Glomerular endothelial cell (primary cell): ENCODE data around the gene SLC2A1. TPM values are rescaled to one million over a fixed set of nuclear protein-coding genes. Genes with fewer than 3 reads are reported as not detected.

ENCODE experiments used
- DNase-seq: peaks from one replicate; pipeline ENCODE4 v3.0.0-alpha.2; 2011; ENCODE audit warnings: low read depth, low spot score; ENCODE audit errors: extremely low read depth
- total RNA-seq: library from RNA; depleted of rRNA; stranded (reverse); fragments of >200 nt; gene quantifications from 2 replicates; pipeline ENCODE4 v1.2.3, GENCODE V29; 2015

SLC2A1 gene
- total RNA-seq: 126 and 197 TPM in 2 replicates

DNA sequence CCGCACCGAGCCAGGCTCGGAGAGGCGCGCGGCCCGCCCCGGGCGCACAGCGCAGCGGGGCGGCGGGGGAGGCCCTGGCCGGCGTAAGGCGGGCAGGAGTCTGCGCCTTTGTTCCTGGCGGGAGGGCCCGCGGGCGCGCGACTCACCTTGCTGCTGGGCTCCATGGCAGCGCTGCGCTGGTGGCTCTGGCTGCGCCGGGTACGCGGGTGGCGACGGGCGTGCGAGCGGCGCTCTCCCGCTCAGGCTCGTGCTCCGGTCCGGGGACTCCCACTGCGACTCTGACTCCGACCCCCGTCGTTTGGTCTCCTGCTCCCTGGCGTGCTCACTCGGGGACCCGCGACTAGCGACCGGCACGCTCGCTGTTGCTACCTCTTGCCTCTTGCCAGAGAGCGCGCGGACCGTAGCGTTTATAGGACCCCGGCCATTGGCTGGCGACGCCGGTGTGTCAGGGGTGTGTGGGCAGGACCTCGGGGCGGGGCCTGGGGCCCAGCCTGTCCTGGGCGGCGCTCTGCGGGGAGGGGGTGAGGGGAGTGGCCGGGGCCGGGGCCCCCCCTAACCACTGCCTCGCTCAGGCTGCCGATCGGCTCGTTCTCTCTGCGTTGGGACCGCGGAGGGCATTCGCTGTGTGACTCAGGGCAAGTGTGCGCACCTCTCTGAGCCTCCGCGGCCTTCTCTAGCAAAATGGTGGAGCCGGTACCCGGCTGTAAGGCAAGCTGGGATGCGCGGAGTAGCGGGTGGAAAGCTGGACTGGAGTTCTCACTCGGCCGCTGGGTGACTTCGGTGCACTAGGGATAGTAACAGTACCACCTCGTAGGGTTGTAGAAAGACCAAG lies at the start of gene SLC2A1:
Gene SLC2A1 (minus strand): TSS at position 381 of the 832 bp plus-strand sequence. CDS start 217 bp downstream, at position 164.
- peak; percentile 44 for DNase-seq

DNA sequence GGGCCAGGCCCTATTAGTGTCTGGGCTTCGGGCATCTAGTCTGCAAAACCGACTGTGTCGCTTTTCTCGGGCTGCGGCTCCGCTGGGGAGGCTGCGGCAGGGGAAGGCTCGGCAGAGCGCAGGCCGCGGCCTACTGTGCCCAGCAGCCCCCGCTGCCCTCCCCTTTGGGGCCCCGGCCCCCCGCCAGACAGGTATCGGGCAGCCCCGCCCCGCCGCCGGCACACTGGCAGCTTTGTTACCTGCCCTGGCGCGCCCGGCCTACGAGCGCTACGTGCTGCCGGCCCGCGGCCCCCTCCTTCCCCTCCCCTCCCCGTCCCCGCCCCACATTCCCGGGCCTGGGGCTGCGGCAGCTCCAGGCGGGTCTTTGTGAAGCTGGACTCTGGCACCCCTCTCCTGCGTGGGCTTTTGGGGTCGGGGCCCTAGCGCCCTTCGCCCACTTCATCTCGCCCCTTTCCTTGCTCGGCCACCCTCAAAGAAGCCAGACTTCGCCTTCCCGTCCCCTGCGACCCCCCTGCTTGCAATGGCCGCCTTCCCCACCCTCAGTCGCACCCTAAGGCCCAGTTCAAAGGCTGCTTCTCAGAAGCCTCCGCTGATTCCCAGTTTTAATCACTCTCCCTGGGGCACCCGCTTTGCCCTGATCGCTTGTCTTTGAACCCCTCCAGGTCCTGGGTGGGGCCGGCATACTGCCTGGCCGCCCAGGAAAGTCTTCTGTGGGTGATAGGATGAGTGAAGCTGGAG lies 48.9 kb upstream of the SLC2A1 start:
- no peak for DNase-seq

- no peak for DNase-seq
These were observed 47.0 kb upstream of the SLC2A1 start for GRCh38 chr1:43005460-43006361.

DNA sequence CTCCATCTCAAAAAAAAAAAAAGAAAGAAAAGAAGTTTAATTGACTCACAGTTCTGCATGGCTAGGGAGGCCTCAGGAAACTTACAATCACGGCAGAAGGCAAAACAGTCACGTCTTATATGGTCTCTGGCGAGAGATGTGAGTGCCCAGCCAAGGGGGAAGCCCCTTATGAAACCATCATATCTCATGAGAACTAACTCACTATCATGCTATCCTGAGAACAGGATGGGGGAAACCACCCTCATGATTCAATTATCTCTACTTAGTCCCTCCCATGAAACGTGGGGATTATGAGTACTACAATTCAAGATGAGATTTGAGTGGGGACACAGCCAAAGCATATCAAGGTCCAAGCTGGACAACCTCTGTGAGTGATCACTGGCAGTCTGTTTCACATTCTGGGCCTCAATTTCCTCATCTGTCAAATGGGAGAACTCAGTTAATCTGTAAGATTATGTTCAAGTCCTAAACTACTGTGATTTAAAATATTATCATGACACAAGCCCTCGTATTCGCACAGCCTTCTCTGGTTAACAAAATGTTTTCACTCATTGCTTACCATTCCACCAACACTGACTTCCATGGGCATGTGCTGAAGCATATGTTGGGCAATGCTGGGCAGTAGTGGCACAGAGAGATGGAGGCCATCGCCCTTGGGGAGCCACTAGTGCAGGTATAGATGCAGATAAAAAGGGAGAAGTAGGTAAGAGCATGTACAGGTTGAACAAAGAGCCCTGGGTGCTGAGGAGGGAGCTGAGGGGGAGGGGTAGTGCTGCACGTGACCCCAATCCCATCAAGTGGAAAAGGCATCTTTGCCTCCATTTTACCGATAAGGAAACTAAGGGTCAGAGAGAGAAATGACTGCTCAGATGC lies 46.2 kb upstream of the SLC2A1 start:
- DNase-seq: no peak

GRCh38 chr1:43002766-43003165 lies 44.1 kb upstream of the SLC2A1 start:
- no peak for DNase-seq

DNA sequence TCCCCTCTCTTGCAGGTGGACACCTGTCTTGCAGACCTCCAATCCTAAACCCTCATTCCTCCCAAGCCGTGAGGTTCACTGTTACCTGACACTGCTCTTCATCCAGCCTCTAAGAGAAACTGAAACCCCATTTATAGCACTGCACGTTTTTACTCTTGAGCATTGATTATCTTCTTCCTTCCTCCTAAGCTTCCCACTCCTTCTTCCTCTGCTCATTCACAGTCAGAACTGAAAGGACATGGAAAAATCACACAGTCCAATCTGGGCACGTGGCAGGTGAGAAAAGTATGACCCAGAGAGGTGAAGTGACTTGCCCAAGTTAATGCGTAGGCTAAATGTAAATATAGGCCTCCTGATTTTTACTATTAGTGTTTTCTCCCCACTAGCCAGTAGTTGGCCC lies 43.4 kb upstream of the SLC2A1 start:
- no peak for DNase-seq

DNA sequence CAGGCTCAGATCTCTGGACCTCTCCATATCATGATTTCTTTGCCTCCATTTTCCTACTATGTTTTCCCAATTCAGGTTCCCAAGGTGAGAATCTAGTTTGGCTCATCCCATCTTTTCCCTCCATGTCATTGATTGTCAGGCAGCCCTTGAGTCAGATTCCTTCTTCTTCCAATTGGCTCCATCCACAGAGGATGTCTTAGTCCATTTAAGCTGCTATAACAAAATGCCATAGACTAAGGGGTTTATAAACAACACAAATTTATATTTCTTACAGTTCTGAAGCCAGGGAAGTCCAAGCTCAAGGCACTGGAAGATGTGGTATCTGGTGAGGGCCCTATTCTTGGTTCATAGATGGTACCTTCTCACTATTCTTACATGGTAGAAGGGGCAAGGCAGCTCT lies 42.8 kb upstream of the SLC2A1 start:
- no peak for DNase-seq

DNA sequence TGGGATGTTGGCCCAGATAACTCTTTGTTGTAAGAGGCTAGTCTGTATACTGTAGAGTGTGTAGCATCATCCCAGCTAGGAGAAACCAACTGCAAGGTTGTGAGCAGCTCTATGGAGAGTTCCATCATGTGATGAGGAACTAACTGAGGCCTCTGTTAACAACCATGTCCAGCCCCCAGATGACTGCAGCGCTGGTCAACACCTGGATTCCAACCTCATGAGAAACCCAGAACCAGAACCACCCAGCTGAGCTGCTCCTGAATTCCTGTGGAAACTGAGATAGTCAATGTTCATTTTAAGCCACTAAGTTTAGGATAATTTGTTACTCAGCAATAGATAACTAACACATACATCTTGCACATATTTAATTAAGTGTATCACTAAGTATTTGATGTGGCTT lies 41.6 kb upstream of the SLC2A1 start:
- DNase-seq: no peak

DNA sequence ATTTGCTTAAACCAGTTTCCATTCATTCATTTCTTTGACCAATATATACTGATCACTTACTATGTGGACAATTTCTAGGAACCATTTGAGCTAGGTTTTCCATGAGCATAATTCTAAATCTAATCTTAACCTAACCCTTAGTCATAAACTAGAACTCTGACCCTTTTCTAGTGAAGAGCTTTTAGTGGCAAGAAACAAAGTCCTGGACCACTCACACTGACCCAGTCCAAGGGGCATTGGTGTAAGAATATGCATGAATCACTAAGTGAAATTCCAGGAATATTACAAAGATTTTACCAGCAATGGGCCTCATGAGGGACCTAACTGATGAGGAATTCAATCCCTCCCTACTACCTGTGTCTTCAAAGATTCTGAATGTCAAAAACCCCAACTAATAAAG lies 40.6 kb upstream of the SLC2A1 start:
- no peak for DNase-seq

- DNase-seq: no peak
These were observed 39.7 kb upstream of the SLC2A1 start for GRCh38 chr1:42998386-42998785.

- DNase-seq: no peak
These were observed 37.8 kb upstream of the SLC2A1 start for GRCh38 chr1:42996384-42996970.

GRCh38 chr1:42993502-42994136 lies 35.0 kb upstream of the SLC2A1 start:
- DNase-seq: no peak

GRCh38 chr1:42992054-42992571 lies 33.4 kb upstream of the SLC2A1 start:
- DNase-seq: no peak

GRCh38 chr1:42990757-42991346 lies 32.2 kb upstream of the SLC2A1 start:
- DNase-seq: no peak

DNA sequence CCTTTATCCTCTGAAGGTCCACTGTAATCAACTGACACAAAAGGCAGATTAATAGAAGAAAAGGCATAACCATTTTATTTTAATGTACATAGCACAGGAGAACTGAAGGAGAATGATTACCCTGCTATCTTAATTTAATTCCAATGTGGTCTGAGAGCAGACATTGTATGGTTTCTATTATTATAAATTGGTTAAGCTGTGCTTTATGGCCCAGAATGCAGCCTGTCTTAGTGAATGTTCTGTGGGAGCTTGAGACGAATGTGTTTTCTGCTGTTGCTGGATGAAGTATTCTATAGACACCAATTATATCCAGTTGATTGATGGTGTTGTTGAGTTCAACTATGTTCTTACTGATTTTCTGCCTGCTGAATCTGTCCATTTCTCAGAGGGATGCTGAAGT lies 25.0 kb upstream of the SLC2A1 start:
- no peak for DNase-seq

GRCh38 chr1:42983253-42983652 lies 24.6 kb upstream of the SLC2A1 start:
- no peak for DNase-seq

DNA sequence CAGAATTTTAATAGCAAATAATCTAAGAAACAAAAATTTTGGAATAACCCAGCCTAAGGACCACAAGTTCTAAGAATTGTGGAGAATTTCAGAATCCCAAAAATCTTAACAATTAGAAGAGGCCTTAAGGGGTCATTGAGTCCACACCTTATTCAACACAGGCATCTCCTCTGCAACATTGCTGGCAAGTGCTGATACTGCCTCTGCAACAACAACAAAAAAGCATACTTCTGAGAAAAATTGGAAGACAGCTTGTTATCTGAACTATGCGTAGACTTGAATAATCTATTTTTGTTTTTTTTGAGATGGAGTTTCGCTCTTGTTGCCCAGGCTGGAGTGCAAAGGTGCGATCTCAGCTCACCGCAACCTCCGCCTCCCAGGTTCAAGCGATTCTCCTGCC lies 24.0 kb upstream of the SLC2A1 start:
- DNase-seq: no peak

- no peak for DNase-seq
These were observed 23.2 kb upstream of the SLC2A1 start for GRCh38 chr1:42981871-42982270.
